ENCODE data around the gene WNT5B. TPM values are rescaled to one million over a fixed set of nuclear protein-coding genes. Genes with fewer than 3 reads are reported as not detected.

The WNT5B gene
- total and polyA plus RNA-seq, 2 of the 8 experiments (the other 6 are each of a cell fraction or from before 2014, with no cell fraction given): 0.91 to 1.2 TPM

- Histone ChIP-seq H4K20me1 (replicated peaks in 1 of 2; ENCODE audit: control insufficient read depth in 1 of 2, insufficient read depth in 2 of 2, low read length in 2 of 2) (peaks cover 23% of the 10 kb centered on the region in 2 experiments), H3K36me3 (ENCODE audit: control insufficient read depth in 2 of 4, insufficient read depth in 4 of 4, low read length in 3 of 4) (no peaks in the 10 kb centered on the region), H3K27me3 (replicated peaks in 1 of 4; ENCODE audit: control insufficient read depth in 3 of 4, extremely low read depth in 1 of 4, insufficient read depth in 3 of 4, low read length in 3 of 4) (peaks cover 22 to 72% (median 60%) of the 10 kb centered on the region in 4 experiments), H2BK12ac (ENCODE audit: low read depth, low read length) (peak overlapping the region; percentile 40; the same call in 1 of the 2 replicates), H4K91ac (replicated peaks; ENCODE audit: insufficient read length, low read length) (peak overlapping the region; percentile 35), H3K23ac (ENCODE audit: insufficient read length) (no peak overlapping the region), H3K79me2 (ENCODE audit: control insufficient read depth in 1 of 2, insufficient read depth in 2 of 2, low read length in 2 of 2) (peaks cover 0 to 5% of the 10 kb centered on the region in 2 experiments; a peak in 1 of 4 replicates), H3K23me2 (ENCODE audit: low read depth, low read length) (peaks cover 18% of the 10 kb centered on the region; the same call in 1 of the 2 replicates), H2BK5ac (ENCODE audit: low read depth, low read length) (no peak overlapping the region), H3K56ac (replicated peaks; ENCODE audit: insufficient read length, low read depth, low read length) (no peak overlapping the region), H3K9ac (replicated peaks in 1 of 4; ENCODE audit: extremely low read depth in 1 of 4, low read depth in 3 of 4, low read length in 3 of 4) (no peak overlapping the region; a peak in 1 of 7 replicates), H2AK5ac (ENCODE audit: low read depth, low read length) (no peak overlapping the region), H2AFZ (ENCODE audit: low read length) (no peak overlapping the region), H2BK120ac (replicated peaks; ENCODE audit: low read depth, low read length) (no peak overlapping the region), H3K9me3 (ENCODE audit: insufficient read depth in 2 of 2, low read depth in 1 of 2, low read length in 1 of 2) (no peaks in the 10 kb centered on the region), H3K4ac (replicated peaks; ENCODE audit: insufficient read length, low read depth, low read length) (no peak overlapping the region), H2BK15ac (ENCODE audit: low read length) (no peak overlapping the region), H3K18ac (ENCODE audit: extremely low read depth, low read length) (no peak overlapping the region; the same call in 1 of the 2 replicates), H3K27ac (ENCODE audit: low read depth, low read length) (no peak overlapping the region), H2BK20ac (ENCODE audit: low read length) (no peak overlapping the region), H3K14ac (ENCODE audit: insufficient read length) (no peak overlapping the region), H3K4me3 (ENCODE audit: extremely low read depth in 1 of 4, insufficient read depth in 2 of 4, low read depth in 3 of 4, low read length in 4 of 4) (peak overlapping the region; percentile 64 to 71 (median 66); a peak in 7 of 8 replicates), H3K4me2 (ENCODE audit: insufficient read depth in 1 of 2, low read depth in 2 of 2, low read length in 2 of 2) (peak overlapping the region; percentile 78 to 94), H4K5ac (ENCODE audit: insufficient read length, low read depth, low read length) (no peak overlapping the region), H3K79me1 (ENCODE audit: low read depth, low read length) (no peaks in the 10 kb centered on the region), H3K4me1 (replicated peaks in 1 of 4; ENCODE audit: control insufficient read depth in 3 of 4, insufficient read depth in 4 of 4, low read length in 3 of 4) (peaks cover 16 to 41% (median 23%) of the 10 kb centered on the region in 4 experiments), H4K8ac (ENCODE audit: extremely low read depth, insufficient read depth, low read length) (no peak overlapping the region; the same call in 1 of the 2 replicates)
- DNase-seq (ENCODE audit: low read depth in 1 of 2, low spot score in 2 of 2) (peak in 1 of 2 experiments; percentile 72), FAIRE-seq (no peak)
- ChIA-PET POLR2A (ENCODE audit: partially characterized antibody) (interaction anchor here (0.7 to 2.2 kb wide), 9 partner anchors 9 to 99 kb away, joined by 3 to 14 read pairs (median 3); partner anchors contain the start of gene ADIPOR2), CTCF (ENCODE audit: partially characterized antibody) (interaction anchor here (0.6 to 2.7 kb wide), 11 partner anchors 9 to 475 kb away, joined by 3 to 10 read pairs (median 4); no protein-coding TSS in a partner anchor)
- WGBS, 2 experiments (ENCODE audit: extremely low coverage in 1 of 2, insufficient coverage in 1 of 2, insufficient read length in 1 of 2, insufficient replicate concordance in 2 of 2, low coverage in 1 of 2, low lambda C conversion rate in 2 of 2, missing lambda C conversion rate in 1 of 2): 4% methylated on average over 26 of the region's 27 CpGs; no CpG with 5 or more reads in 1 of the 2 experiments
- TF ChIP-seq GTF2F1 (IDR thresholded peaks at IDR 0.05; ENCODE audit: borderline replicate concordance, low read depth, low read length) (no peak), SUZ12 (IDR thresholded peaks at IDR 0.05; ENCODE audit: low read length) (peak; percentile 91), RNF2 (IDR thresholded peaks at IDR 0.05; ENCODE audit: borderline replicate concordance, low read depth, low read length, missing control alignments, poor library complexity, severe bottlenecking) (peak; percentile 47), SAP30 (IDR thresholded peaks at IDR 0.05; ENCODE audit: insufficient read depth, insufficient replicate concordance, low read length) (peak; percentile 56), EGR1 (IDR thresholded peaks at IDR 0.05; ENCODE audit: borderline replicate concordance, low read depth, low read length) (0 out of 2 replicates have a peak, but pooled peaks have one; percentile 36), RFX5 (IDR thresholded peaks at IDR 0.05; ENCODE audit: borderline replicate concordance, low read depth, low read length) (no peak), ASH2L (IDR thresholded peaks at IDR 0.05; ENCODE audit: low read length) (peak; percentile 25), ZNF274 (IDR thresholded peaks at IDR 0.05; ENCODE audit: borderline replicate concordance, extremely low read depth, low read length) (no peak)
Observed at GRCh38 chr12:1592444-1593173, 36.4 kb upstream of the WNT5B start.

Data from H1 (cell line).